Skeletal muscle tissue (tissue), 4 donors: ENCODE results near the gene ZGLP1. TPM values are rescaled to one million over a fixed set of nuclear protein-coding genes. Genes with fewer than 3 reads are reported as not detected.

Experiments used
- H3K27ac ChIP-seq: one replicate; pipeline ENCODE4 v1.7.0; 2013; ENCODE audit warnings: mild to moderate bottlenecking, low read depth, low read length, inconsistent platforms
- H3K27me3 ChIP-seq, 3 donors: one replicate each; pipeline ENCODE4 v1.7.0; 2013; ENCODE audit warnings: low read length in 3 of 3; ENCODE audit not compliant: control insufficient read depth in 3 of 3, insufficient read depth in 3 of 3
- H3K36me3 ChIP-seq, 3 donors: one replicate each; pipeline ENCODE4 v1.7.0; 2013; ENCODE audit warnings: low read length in 3 of 3; ENCODE audit not compliant: control insufficient read depth in 3 of 3, insufficient read depth in 3 of 3
- H3K4me1 ChIP-seq, 3 donors: one replicate each; pipeline ENCODE4 v1.7.0; 2013; ENCODE audit warnings: low read length in 3 of 3, mild to moderate bottlenecking in 3 of 3; ENCODE audit not compliant: control insufficient read depth in 3 of 3, insufficient read depth in 3 of 3
- H3K4me3 ChIP-seq, 3 donors: one replicate each; pipeline ENCODE4 v1.7.0; 2013; ENCODE audit warnings: low read length in 3 of 3
- H3K9ac ChIP-seq, 3 donors: one replicate each; pipeline ENCODE4 v1.7.0; 2013; ENCODE audit warnings: low read length in 3 of 3, mild to moderate bottlenecking in 3 of 3, moderate library complexity in 2 of 3, low read depth in 1 of 3
- H3K9me3 ChIP-seq, 3 donors: one replicate each; pipeline ENCODE4 v1.7.0; 2013; ENCODE audit warnings: low read length in 3 of 3; ENCODE audit not compliant: control insufficient read depth in 3 of 3
- total RNA-seq: library from RNA; depleted of rRNA; stranded (reverse); fragments of >200 nt; gene quantifications from one replicate; pipeline ENCODE4 v1.2.3, GENCODE V29; 2014
- donor health status: Osteomylitis.

The ZGLP1 gene
- total RNA-seq, 1 donor from 2014 or later = 1.0 TPM

DNA sequence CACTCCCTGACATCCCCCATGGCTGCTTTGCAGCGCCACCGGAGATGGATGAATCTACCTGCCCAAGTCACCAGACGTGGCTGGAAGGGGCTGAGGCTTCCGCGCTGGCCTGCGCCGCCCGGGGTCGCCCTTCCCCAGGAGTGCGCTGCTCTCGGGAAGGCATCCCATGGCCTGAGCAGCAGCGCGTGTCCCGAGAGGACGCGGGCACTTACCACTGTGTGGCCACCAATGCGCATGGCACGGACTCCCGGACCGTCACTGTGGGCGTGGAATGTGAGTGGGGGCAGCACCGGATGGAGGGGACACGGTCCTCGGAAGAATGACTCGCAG is 15.3 kb downstream of the ZGLP1 start:
- H3K27me3 ChIP-seq = peaks cover 67 to 77% (median 74%) of the 10 kb centered on the region in 3 donors
- no peak overlapping the region for H3K4me3 ChIP-seq
- no peaks in the 10 kb centered on the region for H3K9me3 ChIP-seq
- no peak overlapping the region for H3K9ac ChIP-seq
- no peak overlapping the region for H3K27ac ChIP-seq
- H3K36me3 ChIP-seq = no peaks in the 10 kb centered on the region
- peaks cover 35 to 56% (median 47%) of the 10 kb centered on the region in 3 donors for H3K4me1 ChIP-seq

- H3K4me1 ChIP-seq = peaks cover 41 to 62% (median 52%) of the 10 kb centered on the region in 3 donors
Measured at GRCh38 chr19:10293637-10294367, 15.8 kb downstream of the ZGLP1 start.

GRCh38 chr19:10292789-10293636 is 16.6 kb downstream of the ZGLP1 start:
- peak overlapping the region in 1 of 3 donors; percentile 16 for H3K9ac ChIP-seq
- no peaks in the 10 kb centered on the region for H3K9me3 ChIP-seq
- H3K36me3 ChIP-seq = no peaks in the 10 kb centered on the region
- peak overlapping the region in 2 of 3 donors; percentile 59 to 64 for H3K4me3 ChIP-seq
- peaks cover 81 to 87% (median 85%) of the 10 kb centered on the region in 3 donors for H3K27me3 ChIP-seq
- peaks cover 43 to 63% (median 54%) of the 10 kb centered on the region in 3 donors for H3K4me1 ChIP-seq
- no peak overlapping the region for H3K27ac ChIP-seq

More at GRCh38 chr19:10293637-10294367, 15.8 kb downstream of the ZGLP1 start:
- Histone ChIP-seq H3K27ac (no peak overlapping the region), H3K4me3 (no peak overlapping the region), H3K36me3 (no peaks in the 10 kb centered on the region), H3K9me3 (no peaks in the 10 kb centered on the region), H3K9ac (peak overlapping the region in 1 of 3 donors; percentile 16), H3K27me3 (peaks cover 73 to 81% (median 79%) of the 10 kb centered on the region in 3 donors)

- peaks cover 47 to 63% (median 54%) of the 10 kb centered on the region in 3 donors for H3K4me1 ChIP-seq
- H3K4me3 ChIP-seq = peak overlapping the region in 2 of 3 donors; percentile 59 to 64
- H3K27ac ChIP-seq = no peak overlapping the region
- H3K9me3 ChIP-seq = no peaks in the 10 kb centered on the region
- H3K36me3 ChIP-seq = no peaks in the 10 kb centered on the region
- peaks cover 88 to 94% (median 93%) of the 10 kb centered on the region in 3 donors for H3K27me3 ChIP-seq
- no peak overlapping the region for H3K9ac ChIP-seq
Measured at GRCh38 chr19:10292206-10292788, 17.3 kb downstream of the ZGLP1 start.

DNA sequence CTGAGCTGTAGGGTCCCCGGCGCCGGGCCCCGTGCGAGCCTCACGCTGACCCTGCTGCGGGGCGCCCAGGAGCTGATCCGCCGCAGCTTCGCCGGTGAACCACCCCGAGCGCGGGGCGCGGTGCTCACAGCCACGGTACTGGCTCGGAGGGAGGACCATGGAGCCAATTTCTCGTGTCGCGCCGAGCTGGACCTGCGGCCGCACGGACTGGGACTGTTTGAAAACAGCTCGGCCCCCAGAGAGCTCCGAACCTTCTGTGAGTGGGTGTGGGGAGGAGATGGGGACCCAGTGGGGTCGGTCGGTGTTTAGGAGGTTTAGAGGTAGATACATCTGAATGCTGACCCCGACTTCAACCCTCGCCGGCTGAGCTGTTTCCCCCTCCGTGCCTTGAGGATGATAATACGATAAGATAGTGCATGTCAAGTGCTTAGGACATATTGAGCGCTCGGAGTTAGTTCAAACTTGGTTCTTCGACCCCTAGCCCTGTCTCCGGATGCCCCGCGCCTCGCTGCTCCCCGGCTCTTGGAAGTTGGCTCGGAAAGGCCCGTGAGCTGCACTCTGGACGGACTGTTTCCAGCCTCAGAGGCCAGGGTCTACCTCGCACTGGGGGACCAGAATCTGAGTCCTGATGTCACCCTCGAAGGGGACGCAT is 17.9 kb downstream of the ZGLP1 start:
- H3K4me3 ChIP-seq = peak overlapping the region; percentile 30 to 64 (median 59)
- no peak overlapping the region for H3K27ac ChIP-seq
- H3K9ac ChIP-seq = peak overlapping the region in 1 of 3 donors; percentile 45
- peaks cover 47 to 63% (median 56%) of the 10 kb centered on the region in 3 donors for H3K4me1 ChIP-seq
- H3K27me3 ChIP-seq = peaks cover 89 to 95% (median 94%) of the 10 kb centered on the region in 3 donors
- no peaks in the 10 kb centered on the region for H3K9me3 ChIP-seq
- no peaks in the 10 kb centered on the region for H3K36me3 ChIP-seq

GRCh38 chr19:10290876-10291553 is 18.6 kb downstream of the ZGLP1 start:
- Histone ChIP-seq H3K4me3 (peak overlapping the region; percentile 30 to 64 (median 59)), H3K27me3 (peaks cover 87 to 92% (median 87%) of the 10 kb centered on the region in 3 donors), H3K9ac (peak overlapping the region in 2 of 3 donors; percentile 11 to 45), H3K27ac (no peak overlapping the region), H3K9me3 (no peaks in the 10 kb centered on the region), H3K4me1 (peaks cover 47 to 64% (median 58%) of the 10 kb centered on the region in 3 donors), H3K36me3 (peaks cover 0 to 2% (median 1%) of the 10 kb centered on the region in 3 donors)

DNA sequence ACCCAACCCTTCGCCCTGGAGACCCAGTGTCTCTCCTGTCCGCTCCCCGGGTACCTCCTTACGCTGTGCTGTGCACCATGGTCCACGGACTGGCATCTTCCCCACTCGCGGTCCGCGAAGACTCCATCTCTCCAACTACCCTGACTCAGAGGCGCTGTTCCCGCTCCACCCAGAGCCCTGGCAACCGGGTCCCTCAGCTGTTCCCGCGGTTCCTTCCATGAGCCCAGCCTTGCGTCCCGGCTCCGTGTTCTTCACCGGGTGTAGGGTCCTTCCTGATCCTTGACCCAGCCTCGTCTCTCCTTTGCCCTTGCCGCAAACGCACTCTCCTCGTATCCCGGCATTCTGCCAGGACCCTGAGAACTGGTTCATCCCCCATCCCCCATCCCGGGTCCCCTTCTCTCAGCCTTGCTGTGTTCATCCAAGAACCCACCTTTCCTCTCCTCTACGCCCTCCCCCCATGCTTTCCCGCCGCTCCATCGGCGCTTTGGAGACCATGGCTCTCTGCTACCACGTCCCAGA is 19.2 kb downstream of the ZGLP1 start:
- H3K27me3 ChIP-seq = peaks cover 81 to 89% (median 81%) of the 10 kb centered on the region in 3 donors
- H3K4me1 ChIP-seq = peaks cover 42 to 60% (median 55%) of the 10 kb centered on the region in 3 donors
- peak overlapping the region; percentile 30 to 64 (median 59) for H3K4me3 ChIP-seq
- H3K9ac ChIP-seq = peak overlapping the region in 2 of 3 donors; percentile 11 to 45
- no peak overlapping the region for H3K27ac ChIP-seq
- no peaks in the 10 kb centered on the region for H3K9me3 ChIP-seq
- H3K36me3 ChIP-seq = peaks cover 2 to 8% (median 7%) of the 10 kb centered on the region in 3 donors

GRCh38 chr19:10289836-10290356 is 19.7 kb downstream of the ZGLP1 start, which contains the start of gene ICAM5:
Gene ICAM5 (plus strand): TSS chr19:10289952. CDS start chr19:10290044, 92 bp downstream.
- H3K9me3 ChIP-seq = no peaks in the 10 kb centered on the region
- peaks cover 76 to 87% (median 78%) of the 10 kb centered on the region in 3 donors for H3K27me3 ChIP-seq
- H3K4me3 ChIP-seq = peak within 1 kb of the TSS; percentile 30 to 64 (median 59)
- peak within 1 kb of the TSS in 2 of 3 donors; percentile 11 to 45 for H3K9ac ChIP-seq
- H3K36me3 ChIP-seq = peaks cover 7 to 13% (median 13%) of the 10 kb centered on the region in 3 donors
- H3K27ac ChIP-seq = no peak within 1 kb of the TSS
- peaks cover 42 to 58% (median 53%) of the 10 kb centered on the region in 3 donors for H3K4me1 ChIP-seq
